Measurements from ENCODE around the gene C1QTNF6. TPM values are rescaled to one million over a fixed set of nuclear protein-coding genes. Genes with fewer than 3 reads are reported as not detected.
A peak's percentile ranks its signal among the peaks of the same experiment; 100 is the strongest.
"Not testable (repeated sequence)": the region's sequence is repeated elsewhere in the genome, so short reads cannot be mapped to it uniquely, and the experiment has no call there.

The C1QTNF6 gene
- total RNA-seq, 1 donor from 2014 or later = 5.3 TPM

DNA sequence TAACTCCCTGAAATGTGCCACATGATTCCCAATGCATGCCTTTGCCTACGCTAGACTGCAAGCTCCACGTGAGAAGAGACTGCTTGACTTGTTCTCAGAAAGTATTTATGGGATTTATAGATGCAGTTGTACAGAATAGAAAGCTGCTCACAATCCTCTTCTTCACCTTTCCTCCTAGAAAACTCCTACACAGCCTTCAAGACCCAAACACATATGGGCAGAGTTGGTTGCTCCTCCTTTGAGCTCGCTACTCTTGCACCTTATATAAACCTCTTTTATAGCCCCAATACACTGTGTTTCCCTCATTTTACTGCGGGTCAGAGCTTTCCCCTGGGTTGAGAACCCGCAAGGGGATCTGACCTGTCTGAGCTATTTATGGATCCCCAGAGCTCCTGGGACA is 16.4 kb downstream of the C1QTNF6 start:
- no peaks in the 10 kb centered on the region for H3K36me3 ChIP-seq
- TF ChIP-seq, protein P1, sequence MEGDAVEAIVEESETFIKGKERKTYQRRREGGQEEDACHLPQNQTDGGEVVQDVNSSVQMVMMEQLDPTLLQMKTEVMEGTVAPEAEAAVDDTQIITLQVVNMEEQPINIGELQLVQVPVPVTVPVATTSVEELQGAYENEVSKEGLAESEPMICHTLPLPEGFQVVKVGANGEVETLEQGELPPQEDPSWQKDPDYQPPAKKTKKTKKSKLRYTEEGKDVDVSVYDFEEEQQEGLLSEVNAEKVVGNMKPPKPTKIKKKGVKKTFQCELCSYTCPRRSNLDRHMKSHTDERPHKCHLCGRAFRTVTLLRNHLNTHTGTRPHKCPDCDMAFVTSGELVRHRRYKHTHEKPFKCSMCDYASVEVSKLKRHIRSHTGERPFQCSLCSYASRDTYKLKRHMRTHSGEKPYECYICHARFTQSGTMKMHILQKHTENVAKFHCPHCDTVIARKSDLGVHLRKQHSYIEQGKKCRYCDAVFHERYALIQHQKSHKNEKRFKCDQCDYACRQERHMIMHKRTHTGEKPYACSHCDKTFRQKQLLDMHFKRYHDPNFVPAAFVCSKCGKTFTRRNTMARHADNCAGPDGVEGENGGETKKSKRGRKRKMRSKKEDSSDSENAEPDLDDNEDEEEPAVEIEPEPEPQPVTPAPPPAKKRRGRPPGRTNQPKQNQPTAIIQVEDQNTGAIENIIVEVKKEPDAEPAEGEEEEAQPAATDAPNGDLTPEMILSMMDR (IDR thresholded peaks at IDR 0.05) = no peak
- H3K4me3 ChIP-seq = no peak overlapping the region
- H3K9me3 ChIP-seq = no peaks in the 10 kb centered on the region
- no peak for DNase-seq
- peaks cover 17% of the 10 kb centered on the region for H3K4me1 ChIP-seq
- H3K27ac ChIP-seq = no peak overlapping the region
- no peak for ATAC-seq
- intact Hi-C loops (cut with DNase I) = no loop called here
- no peaks in the 10 kb centered on the region for H3K27me3 ChIP-seq (ENCODE audit: low read depth)

DNA sequence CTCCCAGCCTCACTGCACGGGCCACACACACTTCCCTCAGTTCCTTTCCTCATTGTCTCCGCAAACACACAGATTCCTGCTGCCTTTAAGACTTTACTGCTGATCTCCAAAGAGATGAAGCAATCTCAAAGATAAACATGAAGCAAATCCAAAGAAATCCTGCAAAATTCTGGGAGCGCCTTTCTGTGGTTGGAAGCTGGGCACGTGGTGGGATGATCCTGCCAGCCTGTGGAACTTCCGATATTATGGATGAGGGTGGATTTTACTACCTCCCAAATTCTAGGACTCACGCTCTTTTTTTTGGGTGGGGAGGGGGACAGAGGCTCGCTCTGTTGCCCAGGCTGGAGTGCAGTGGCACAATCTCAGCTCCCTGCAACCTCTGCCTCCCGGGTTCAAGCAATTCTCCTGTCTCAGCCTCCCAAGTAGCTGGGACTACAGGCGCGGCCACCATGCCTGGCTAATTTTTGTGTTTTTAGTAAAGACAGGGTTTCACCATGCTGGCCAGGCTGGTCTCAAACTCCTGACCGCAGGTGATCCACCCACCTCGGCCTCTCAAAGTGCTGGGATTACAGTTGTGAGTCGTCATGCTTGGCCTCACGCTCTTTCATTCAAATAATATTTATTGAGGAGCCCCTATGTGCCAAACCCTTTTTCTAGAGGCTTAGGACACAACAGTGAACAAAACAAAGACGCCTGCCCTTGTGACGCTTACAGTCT is 17.2 kb downstream of the C1QTNF6 start:
- H3K9me3 ChIP-seq; DNase-seq; H3K4me3 ChIP-seq; H3K36me3 ChIP-seq; H3K27ac ChIP-seq; ATAC-seq; intact Hi-C loops (cut with DNase I); H3K27me3 ChIP-seq (ENCODE audit: low read depth): not testable (repeated sequence)
- H3K4me1 ChIP-seq = peaks cover 14% of the 10 kb centered on the region

DNA sequence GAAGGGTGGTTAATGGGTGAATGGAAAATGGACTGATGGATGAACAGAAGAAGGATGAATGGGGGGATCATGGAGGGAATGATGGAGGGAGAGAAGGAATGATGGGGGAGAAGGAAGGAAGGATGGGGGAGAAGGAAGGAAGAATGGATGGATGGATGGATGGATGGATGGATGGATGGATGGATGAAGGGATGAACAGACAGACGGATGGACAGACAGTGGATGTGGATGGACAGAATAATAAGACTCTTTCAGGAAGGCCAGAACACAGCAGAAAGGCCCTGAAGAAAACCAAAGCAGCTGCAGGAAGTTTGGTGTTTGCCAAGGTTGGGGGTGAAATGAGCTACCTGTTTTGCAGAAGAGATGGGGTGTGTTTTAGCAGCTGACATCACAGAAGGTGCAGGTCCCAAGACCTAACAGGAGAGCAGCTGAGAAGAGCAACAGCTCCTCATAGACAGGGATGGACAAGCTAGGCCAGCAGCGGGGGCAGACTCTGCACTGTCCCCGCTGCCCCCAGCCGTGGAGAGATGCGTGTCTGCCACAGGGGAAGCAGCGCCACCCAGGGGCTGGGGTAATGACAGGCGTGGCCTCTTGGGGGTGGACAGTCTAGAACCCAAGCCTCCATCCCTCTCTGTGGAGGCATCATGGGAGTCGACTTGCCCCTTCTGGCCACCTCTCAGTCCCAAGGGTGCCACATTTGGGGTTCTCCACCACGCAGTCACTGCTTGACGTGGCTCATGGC is 17.9 kb downstream of the C1QTNF6 start:
- H3K27me3 ChIP-seq (ENCODE audit: low read depth) = no peaks in the 10 kb centered on the region
- no peak overlapping the region for H3K4me3 ChIP-seq
- intact Hi-C loops (cut with DNase I) = no loop called here
- DNase-seq (peak; percentile 20), ATAC-seq (no peak)
- no peaks in the 10 kb centered on the region for H3K9me3 ChIP-seq
- H3K36me3 ChIP-seq = no peaks in the 10 kb centered on the region
- peaks cover 10% of the 10 kb centered on the region for H3K4me1 ChIP-seq
- TF ChIP-seq, protein P1 (IDR thresholded peaks at IDR 0.05) = no peak
- no peak overlapping the region for H3K27ac ChIP-seq

DNA sequence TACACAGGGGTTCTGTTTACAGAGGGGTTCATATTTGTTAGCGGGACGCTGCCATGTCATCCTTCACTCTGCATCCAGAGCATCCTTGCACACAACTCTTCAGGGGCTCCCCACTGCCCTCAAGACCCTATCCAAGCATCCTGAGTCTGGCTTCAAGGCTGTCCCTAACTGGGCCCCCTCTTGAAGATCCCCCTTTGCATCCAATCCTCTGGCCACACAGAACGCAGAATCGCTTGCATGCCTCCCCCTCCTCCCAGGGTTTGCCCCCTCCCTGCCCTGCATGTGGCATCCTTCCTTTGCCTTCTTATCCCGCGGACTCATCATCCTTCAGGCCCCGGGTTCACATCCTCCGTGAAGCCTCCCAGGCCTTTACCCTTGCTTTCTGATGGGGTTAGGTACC is 18.6 kb downstream of the C1QTNF6 start:
- no peak for ATAC-seq
- peak; percentile 10 for DNase-seq
- H3K9me3 ChIP-seq = no peaks in the 10 kb centered on the region
- peaks cover 10% of the 10 kb centered on the region for H3K4me1 ChIP-seq
- TF ChIP-seq, protein P1 (IDR thresholded peaks at IDR 0.05) = no peak
- no peak overlapping the region for H3K4me3 ChIP-seq
- no peaks in the 10 kb centered on the region for H3K36me3 ChIP-seq
- H3K27me3 ChIP-seq (ENCODE audit: low read depth) = no peaks in the 10 kb centered on the region
- no peak overlapping the region for H3K27ac ChIP-seq
- intact Hi-C loops (cut with DNase I) = no loop called here

DNA sequence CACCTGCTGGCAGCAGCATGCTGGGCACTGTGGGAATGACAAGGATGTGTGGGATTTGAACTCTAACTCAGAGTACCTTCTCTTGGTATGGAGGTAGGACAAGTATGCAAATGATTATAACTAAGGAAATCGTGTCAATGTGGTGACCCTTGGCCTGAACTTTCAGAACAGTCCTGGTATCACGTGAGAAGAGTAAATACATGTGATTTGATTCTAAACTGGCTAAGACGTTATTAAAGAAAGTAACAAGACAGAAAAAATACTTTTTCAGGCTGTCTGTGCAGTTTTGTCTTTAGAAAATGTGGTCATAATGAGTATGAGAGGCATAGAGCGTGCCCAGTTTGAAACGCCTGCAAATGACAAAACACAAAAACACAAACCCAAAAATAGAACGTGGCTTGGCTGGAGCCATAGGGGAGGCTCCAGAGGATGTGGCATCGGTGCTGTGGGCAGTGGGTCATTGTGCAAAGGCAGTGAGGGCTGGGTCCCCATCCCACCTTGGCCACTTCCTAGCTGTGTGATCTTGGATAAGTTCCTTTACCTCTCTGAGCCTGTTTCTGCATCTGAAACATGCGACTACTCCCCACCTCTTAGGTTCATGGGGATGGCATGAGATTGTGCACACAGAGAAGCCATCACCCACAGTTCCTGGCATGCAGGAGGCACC is 19.9 kb downstream of the C1QTNF6 start:
- TF ChIP-seq, protein P1 (IDR thresholded peaks at IDR 0.05) = no peak
- no peak overlapping the region for H3K27ac ChIP-seq
- H3K4me3 ChIP-seq = no peak overlapping the region
- ATAC-seq (no peak), DNase-seq (peak; percentile 14)
- H3K4me1 ChIP-seq = peaks cover 10% of the 10 kb centered on the region
- H3K36me3 ChIP-seq = no peaks in the 10 kb centered on the region
- no peaks in the 10 kb centered on the region for H3K9me3 ChIP-seq
- no peaks in the 10 kb centered on the region for H3K27me3 ChIP-seq (ENCODE audit: low read depth)
- intact Hi-C loops (cut with DNase I) = no loop called here

All from lower lobe of right lung (tissue), 2 donors.